SK-N-SH (cell line): Measurements from ENCODE around the gene SYNPR. TPM values are rescaled to one million over a fixed set of nuclear protein-coding genes. Genes with fewer than 3 reads are reported as not detected.

ENCODE experiments used
- CTCF ChIA-PET: fragments of 300-600, 350-600 bp; formaldehyde crosslinking; extraction: SDS; loops from one replicate; lab custom pipeline; 2021; lab: Yijun Ruan, JAX
- POLR2A ChIA-PET: fragments of 350-600 bp; sonication (Branson Sonifier 250); formaldehyde crosslinking; extraction: SDS; loops from one replicate; lab custom pipeline; 2020; ENCODE audit warnings: antibody characterized with exemption, inconsistent platforms; lab: Yijun Ruan, JAX
- DNase-seq: peaks from one replicate; pipeline ENCODE4 v3.0.0; 2012
- H2AFZ ChIP-seq: fragments of 200-600 bp; sonication (generic); 2 replicates; pipeline ENCODE4 v1.8.1; 2016; ENCODE audit warnings: antibody characterized with exemption, mild to moderate bottlenecking, low read depth
- H3F3A ChIP-seq: fragments of 200-600 bp; sonication (generic); replicated peaks from 2 replicates; pipeline ENCODE3; 2016; ENCODE audit warnings: antibody characterized with exemption, mild to moderate bottlenecking; ENCODE audit not compliant: insufficient read depth
- H3K27ac ChIP-seq, 2 experiments: fragments of 200-500 bp in 1 of 2; fragments of 200-600 bp in 1 of 2; sonication (Bioruptor generic) in 1 of 2; sonication (generic), shearing (Covaris generic) in 1 of 2; 2 replicates each; pipeline versions ENCODE4 v1.5.1 to v1.6.1; 2014 to 2016; ENCODE audit warnings: low read depth in 2 of 2, inconsistent platforms in 1 of 2, low read length in 1 of 2, mild to moderate bottlenecking in 1 of 2, mixed read lengths in 1 of 2
- H3K27me3 ChIP-seq: fragments of 200-600 bp; sonication (generic), shearing (Covaris generic); 2 replicates; pipeline ENCODE4 v1.6.1; 2016; ENCODE audit warnings: mixed run types; ENCODE audit not compliant: insufficient read depth
- H3K36me3 ChIP-seq, 2 experiments: fragments of 200-500 bp in 1 of 2; fragments of 200-600 bp in 1 of 2; sonication (Bioruptor generic) in 1 of 2; sonication (generic) in 1 of 2; replicated peaks in 1 of 2; 2 replicates each; pipeline versions ENCODE3 to v1.5.1; 2014 to 2016; ENCODE audit warnings: low read length in 1 of 2, mild to moderate bottlenecking in 1 of 2; ENCODE audit not compliant: insufficient read depth in 2 of 2, control insufficient read depth in 1 of 2
- H3K4me1 ChIP-seq, 2 experiments: fragments of 200-500 bp in 1 of 2; fragments of 200-600 bp in 1 of 2; sonication (Bioruptor generic) in 1 of 2; sonication (generic), shearing (Covaris generic) in 1 of 2; 2 replicates each; pipeline versions ENCODE4 v1.5.1 to v1.6.1; 2014 to 2016; ENCODE audit warnings: low read depth in 1 of 2, low read length in 1 of 2, mixed run types in 1 of 2; ENCODE audit not compliant: insufficient read depth in 2 of 2, control insufficient read depth in 1 of 2
- H3K4me2 ChIP-seq: fragments of 200-600 bp; sonication (generic), shearing (Covaris generic); 2 replicates; pipeline ENCODE4 v1.6.1; 2017; ENCODE audit warnings: mixed run types
- H3K4me3 ChIP-seq, 2 experiments: fragments of 200-500 bp in 1 of 2; fragments of 200-600 bp in 1 of 2; sonication (Bioruptor generic) in 1 of 2; sonication (generic), shearing (Covaris generic) in 1 of 2; 2 replicates each; pipeline versions ENCODE4 v1.5.1 to v1.8.1; 2014 to 2016; ENCODE audit warnings: low read depth in 2 of 2, inconsistent platforms in 1 of 2, low read length in 1 of 2, mild to moderate bottlenecking in 1 of 2, mixed read lengths in 1 of 2, moderate library complexity in 1 of 2
- H3K79me2 ChIP-seq: fragments of 200-600 bp; sonication (generic); 2 replicates; pipeline ENCODE4 v1.8.1; 2017; ENCODE audit warnings: mild to moderate bottlenecking; ENCODE audit not compliant: insufficient read depth
- H3K9ac ChIP-seq: fragments of 200-600 bp; sonication (generic); 2 replicates; pipeline ENCODE4 v1.6.1; 2017; ENCODE audit warnings: mixed run types
- H3K9me2 ChIP-seq: fragments of 200-600 bp; sonication (generic); 2 replicates; pipeline ENCODE4 v1.6.1; 2017; ENCODE audit warnings: mixed run types
- H3K9me3 ChIP-seq: fragments of 200-600 bp; sonication (generic); 2 replicates; pipeline ENCODE4 v1.6.1; 2017; ENCODE audit warnings: mixed run types, mild to moderate bottlenecking, moderate library complexity
- H4K20me1 ChIP-seq: fragments of 200-600 bp; sonication (generic); 2 replicates; pipeline ENCODE4 v1.6.1; 2017; ENCODE audit warnings: mild to moderate bottlenecking, mixed run types; ENCODE audit not compliant: insufficient read depth
- EZH2phosphoT487 ChIP-seq: fragments of 200-600 bp; sonication (generic); IDR thresholded peaks from 2 replicates; pipeline ENCODE4 v1.6.1; 2017; ENCODE audit warnings: low read depth, mixed run types, mild to moderate bottlenecking, antibody characterized with exemption, moderate library complexity, borderline replicate concordance
- FOSL2 ChIP-seq: IDR thresholded peaks from 2 replicates; pipeline ENCODE4 v1.4.0; 2012; ENCODE audit warnings: low read depth, mild to moderate bottlenecking, moderate library complexity, borderline replicate concordance
- GABPA ChIP-seq: IDR thresholded peaks from 2 replicates; pipeline ENCODE4 v1.4.0; 2012; ENCODE audit warnings: low read depth, mild to moderate bottlenecking
- GATA2 ChIP-seq: sonication (generic); formaldehyde crosslinking; IDR thresholded peaks from 2 replicates; pipeline ENCODE4 v1.5.0; 2020; ENCODE audit warnings: mild to moderate bottlenecking, missing genetic modification reagents
- MEF2A ChIP-seq: IDR thresholded peaks from 2 replicates; pipeline ENCODE4 v1.4.0; 2012; ENCODE audit warnings: low read depth, borderline replicate concordance
- NFIC ChIP-seq: IDR thresholded peaks from 2 replicates; pipeline ENCODE4 v1.4.0; 2012; ENCODE audit warnings: borderline replicate concordance
- NRF1 ChIP-seq: IDR thresholded peaks from 2 replicates; pipeline ENCODE4 v1.6.1; 2012; ENCODE audit warnings: low read depth, mild to moderate bottlenecking, low read length
- POLR2AphosphoS5 ChIP-seq: IDR thresholded peaks from 2 replicates; pipeline ENCODE4 v1.6.1; 2012; ENCODE audit warnings: low read depth, low read length
- RAD21 ChIP-seq: IDR thresholded peaks from 2 replicates; pipeline ENCODE4 v1.6.1; 2012; ENCODE audit warnings: mild to moderate bottlenecking, low read length
- WGBS: methylation state at CpG from one replicate; pipeline ENCODE4 v1.1.6; 2017; ENCODE audit warnings: low lambda C conversion rate; 5-methylcytosine and 5-hydroxymethylcytosine counted together
- polyA plus RNA-seq, 3 experiments: library from polyadenylated mRNA; depleted of rRNA; stranded (reverse); fragments of >200 nt; gene quantifications; 2 replicates each; pipeline ENCODE4 v1.2.3, GENCODE V29; 2012
- TF ChIP-seq, protein P1 (sequence below): IDR thresholded peaks from 2 replicates; pipeline ENCODE4 v1.4.0; 2012; ENCODE audit warnings: low read depth
- TF ChIP-seq, protein P2 (sequence below): fragments of 150-350 bp; IDR thresholded peaks from 2 replicates; pipeline ENCODE4 v1.6.1; 2017; ENCODE audit warnings: antibody characterized with exemption, low read length, low read depth, borderline replicate concordance
- TF ChIP-seq, protein P3 (sequence below): fragments of 150-350 bp; IDR thresholded peaks from 2 replicates; pipeline ENCODE4 v1.6.1; 2016; ENCODE audit warnings: mild to moderate bottlenecking, low read depth, low read length
- TF ChIP-seq, protein P4 (sequence below): IDR thresholded peaks from 2 replicates; pipeline ENCODE4; 2012
- TF ChIP-seq, protein P5 (sequence below): IDR thresholded peaks from 2 replicates; pipeline ENCODE4 v1.6.1; 2012; ENCODE audit warnings: mild to moderate bottlenecking, low read depth, low read length, moderate library complexity

SYNPR gene
- polyA plus RNA-seq, 1 of the 3 experiments (the other 2 are of a cell fraction): not detected

DNA sequence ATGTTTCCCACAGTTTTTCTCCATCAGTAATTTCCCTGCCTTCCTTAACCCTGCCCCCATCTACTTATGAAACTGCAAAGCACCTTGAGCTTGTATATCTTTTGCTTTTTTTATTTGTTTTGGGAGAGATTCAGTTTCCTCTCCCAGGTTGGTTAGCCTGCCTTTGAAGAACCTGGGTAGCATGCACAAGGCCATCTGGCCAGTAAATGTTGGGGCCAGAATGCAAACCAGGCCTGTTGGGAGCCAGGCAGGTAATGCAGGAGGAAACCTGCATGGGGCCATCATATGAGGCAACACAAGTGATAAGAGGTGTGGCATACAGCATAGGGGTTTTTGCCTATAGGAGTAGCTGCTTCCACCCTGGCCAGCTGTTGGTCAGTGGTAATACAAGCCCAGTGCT is 17.7 kb downstream of the SYNPR start:
- H3K9ac ChIP-seq: no peak overlapping the region
- H3K36me3 ChIP-seq: no peaks in the 10 kb centered on the region
- no peak overlapping the region for H3K4me3 ChIP-seq
- no peaks in the 10 kb centered on the region for H3K27me3 ChIP-seq
- H3K9me3 ChIP-seq: peaks cover 8% of the 10 kb centered on the region
- no peak overlapping the region for H3K27ac ChIP-seq
- no peaks in the 10 kb centered on the region for H3F3A ChIP-seq
- H3K9me2 ChIP-seq: no peaks in the 10 kb centered on the region
- H4K20me1 ChIP-seq: no peaks in the 10 kb centered on the region
- no peak for DNase-seq
- H3K4me2 ChIP-seq: no peak overlapping the region
- POLR2A ChIA-PET: no interaction called here
- no peaks in the 10 kb centered on the region for H3K79me2 ChIP-seq
- no peak for TF ChIP-seq RAD21
- TF ChIP-seq, protein P1, sequence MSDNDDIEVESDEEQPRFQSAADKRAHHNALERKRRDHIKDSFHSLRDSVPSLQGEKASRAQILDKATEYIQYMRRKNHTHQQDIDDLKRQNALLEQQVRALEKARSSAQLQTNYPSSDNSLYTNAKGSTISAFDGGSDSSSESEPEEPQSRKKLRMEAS: no peak
- no peak for TF ChIP-seq FOSL2
- TF ChIP-seq MEF2A: no peak
- TF ChIP-seq, all 33 proteins: peak for 0
- no peak overlapping the region for H2AFZ ChIP-seq
- H3K4me1 ChIP-seq: no peaks in the 10 kb centered on the region
- CTCF ChIA-PET: no interaction called here

DNA sequence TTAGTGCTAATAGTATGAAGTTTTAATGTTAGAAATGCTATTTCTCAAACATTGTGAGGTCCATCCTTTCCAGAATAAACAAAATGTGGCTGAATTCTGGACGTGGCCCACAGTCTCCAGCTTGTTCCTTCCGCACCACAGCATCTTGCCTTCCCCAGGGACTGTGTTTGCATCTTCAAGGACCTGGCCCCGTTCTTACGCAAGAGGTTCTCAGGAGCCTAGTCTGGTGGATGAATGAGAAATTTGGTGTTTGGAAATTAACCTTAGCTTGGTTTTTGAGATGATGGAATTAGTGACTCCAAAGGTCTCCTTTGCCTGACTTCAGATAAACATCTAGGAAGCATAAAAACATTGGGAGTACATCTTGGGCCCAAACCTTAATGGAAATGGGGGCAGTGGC is 18.1 kb downstream of the SYNPR start:
- no peak for DNase-seq
- peaks cover 8% of the 10 kb centered on the region for H3K9me3 ChIP-seq
- CTCF ChIA-PET: interaction anchor here (1.6 kb wide), 1 partner anchor 103 kb away, joined by 4 read pairs; no protein-coding TSS in a partner anchor
- no peaks in the 10 kb centered on the region for H3K79me2 ChIP-seq
- WGBS: 64% methylated on average over 4 of the region's 4 CpGs
- no peaks in the 10 kb centered on the region for H3K36me3 ChIP-seq
- no peaks in the 10 kb centered on the region for H3K27me3 ChIP-seq
- H2AFZ ChIP-seq: no peak overlapping the region
- no peak overlapping the region for H3K4me3 ChIP-seq
- TF ChIP-seq, protein P1: no peak
- TF ChIP-seq, all 33 proteins: peak for 0
- Histone ChIP-seq H3K27ac (no peak overlapping the region), H3K4me1 (no peaks in the 10 kb centered on the region), H3F3A (no peaks in the 10 kb centered on the region), H3K4me2 (no peak overlapping the region), H3K9ac (no peak overlapping the region), H3K9me2 (no peaks in the 10 kb centered on the region), H4K20me1 (no peaks in the 10 kb centered on the region)
- POLR2A ChIA-PET: no interaction called here

DNA sequence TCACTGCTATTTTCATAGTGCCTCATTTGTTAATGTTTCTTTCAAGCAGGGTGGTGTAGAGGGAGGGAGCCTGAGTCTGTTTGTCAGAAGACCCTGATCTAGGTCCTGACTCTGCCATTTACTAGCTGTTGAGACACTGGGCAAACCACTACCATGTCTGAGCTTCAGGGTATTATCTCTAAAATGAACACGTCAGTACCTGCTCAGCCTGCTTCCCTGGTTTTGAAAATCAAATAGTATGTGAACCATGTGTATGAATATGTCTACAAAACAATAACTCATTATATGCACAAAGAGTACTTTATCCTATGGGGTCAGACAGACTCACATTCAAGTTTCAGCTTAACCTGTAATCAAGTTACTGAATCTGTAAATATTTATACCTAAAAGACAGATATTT is 25.1 kb downstream of the SYNPR start:
- CTCF ChIA-PET: interaction anchor here (0.9 kb wide), 1 partner anchor 22 kb away, joined by 4 read pairs; no protein-coding TSS in a partner anchor
- TF ChIP-seq POLR2AphosphoS5 (no peak), MEF2A (no peak), NFIC (no peak), EZH2phosphoT487 (no peak), GABPA (no peak), GATA2 (CRISPR knock-in tag) (no peak), NRF1 (no peak), FOSL2 (no peak)
- TF ChIP-seq, protein P2, sequence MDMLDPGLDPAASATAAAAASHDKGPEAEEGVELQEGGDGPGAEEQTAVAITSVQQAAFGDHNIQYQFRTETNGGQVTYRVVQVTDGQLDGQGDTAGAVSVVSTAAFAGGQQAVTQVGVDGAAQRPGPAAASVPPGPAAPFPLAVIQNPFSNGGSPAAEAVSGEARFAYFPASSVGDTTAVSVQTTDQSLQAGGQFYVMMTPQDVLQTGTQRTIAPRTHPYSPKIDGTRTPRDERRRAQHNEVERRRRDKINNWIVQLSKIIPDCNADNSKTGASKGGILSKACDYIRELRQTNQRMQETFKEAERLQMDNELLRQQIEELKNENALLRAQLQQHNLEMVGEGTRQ: no peak
- TF ChIP-seq, protein P3, sequence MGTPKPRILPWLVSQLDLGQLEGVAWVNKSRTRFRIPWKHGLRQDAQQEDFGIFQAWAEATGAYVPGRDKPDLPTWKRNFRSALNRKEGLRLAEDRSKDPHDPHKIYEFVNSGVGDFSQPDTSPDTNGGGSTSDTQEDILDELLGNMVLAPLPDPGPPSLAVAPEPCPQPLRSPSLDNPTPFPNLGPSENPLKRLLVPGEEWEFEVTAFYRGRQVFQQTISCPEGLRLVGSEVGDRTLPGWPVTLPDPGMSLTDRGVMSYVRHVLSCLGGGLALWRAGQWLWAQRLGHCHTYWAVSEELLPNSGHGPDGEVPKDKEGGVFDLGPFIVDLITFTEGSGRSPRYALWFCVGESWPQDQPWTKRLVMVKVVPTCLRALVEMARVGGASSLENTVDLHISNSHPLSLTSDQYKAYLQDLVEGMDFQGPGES: no peak
- TF ChIP-seq, protein P4, sequence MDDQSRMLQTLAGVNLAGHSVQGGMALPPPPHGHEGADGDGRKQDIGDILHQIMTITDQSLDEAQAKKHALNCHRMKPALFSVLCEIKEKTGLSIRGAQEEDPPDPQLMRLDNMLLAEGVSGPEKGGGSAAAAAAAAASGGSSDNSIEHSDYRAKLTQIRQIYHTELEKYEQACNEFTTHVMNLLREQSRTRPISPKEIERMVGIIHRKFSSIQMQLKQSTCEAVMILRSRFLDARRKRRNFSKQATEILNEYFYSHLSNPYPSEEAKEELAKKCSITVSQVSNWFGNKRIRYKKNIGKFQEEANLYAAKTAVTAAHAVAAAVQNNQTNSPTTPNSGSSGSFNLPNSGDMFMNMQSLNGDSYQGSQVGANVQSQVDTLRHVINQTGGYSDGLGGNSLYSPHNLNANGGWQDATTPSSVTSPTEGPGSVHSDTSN: no peak
- TF ChIP-seq, protein P5, sequence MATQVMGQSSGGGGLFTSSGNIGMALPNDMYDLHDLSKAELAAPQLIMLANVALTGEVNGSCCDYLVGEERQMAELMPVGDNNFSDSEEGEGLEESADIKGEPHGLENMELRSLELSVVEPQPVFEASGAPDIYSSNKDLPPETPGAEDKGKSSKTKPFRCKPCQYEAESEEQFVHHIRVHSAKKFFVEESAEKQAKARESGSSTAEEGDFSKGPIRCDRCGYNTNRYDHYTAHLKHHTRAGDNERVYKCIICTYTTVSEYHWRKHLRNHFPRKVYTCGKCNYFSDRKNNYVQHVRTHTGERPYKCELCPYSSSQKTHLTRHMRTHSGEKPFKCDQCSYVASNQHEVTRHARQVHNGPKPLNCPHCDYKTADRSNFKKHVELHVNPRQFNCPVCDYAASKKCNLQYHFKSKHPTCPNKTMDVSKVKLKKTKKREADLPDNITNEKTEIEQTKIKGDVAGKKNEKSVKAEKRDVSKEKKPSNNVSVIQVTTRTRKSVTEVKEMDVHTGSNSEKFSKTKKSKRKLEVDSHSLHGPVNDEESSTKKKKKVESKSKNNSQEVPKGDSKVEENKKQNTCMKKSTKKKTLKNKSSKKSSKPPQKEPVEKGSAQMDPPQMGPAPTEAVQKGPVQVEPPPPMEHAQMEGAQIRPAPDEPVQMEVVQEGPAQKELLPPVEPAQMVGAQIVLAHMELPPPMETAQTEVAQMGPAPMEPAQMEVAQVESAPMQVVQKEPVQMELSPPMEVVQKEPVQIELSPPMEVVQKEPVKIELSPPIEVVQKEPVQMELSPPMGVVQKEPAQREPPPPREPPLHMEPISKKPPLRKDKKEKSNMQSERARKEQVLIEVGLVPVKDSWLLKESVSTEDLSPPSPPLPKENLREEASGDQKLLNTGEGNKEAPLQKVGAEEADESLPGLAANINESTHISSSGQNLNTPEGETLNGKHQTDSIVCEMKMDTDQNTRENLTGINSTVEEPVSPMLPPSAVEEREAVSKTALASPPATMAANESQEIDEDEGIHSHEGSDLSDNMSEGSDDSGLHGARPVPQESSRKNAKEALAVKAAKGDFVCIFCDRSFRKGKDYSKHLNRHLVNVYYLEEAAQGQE: no peak

More for the DNA sequence above, 25.1 kb downstream of the SYNPR start:
- Histone ChIP-seq H3K4me3 (no peak overlapping the region), H3K4me1 (no peaks in the 10 kb centered on the region), H3K79me2 (no peaks in the 10 kb centered on the region), H2AFZ (no peak overlapping the region), H3K36me3 (no peaks in the 10 kb centered on the region), H3K9me2 (no peaks in the 10 kb centered on the region), H4K20me1 (no peaks in the 10 kb centered on the region), H3K27me3 (no peaks in the 10 kb centered on the region), H3K27ac (no peak overlapping the region), H3K9me3 (no peaks in the 10 kb centered on the region), H3K9ac (no peak overlapping the region), H3F3A (no peaks in the 10 kb centered on the region), H3K4me2 (no peak overlapping the region)
- POLR2A ChIA-PET: no interaction called here
- no peak for DNase-seq
- WGBS: 50% methylated on average over 1 of the region's 1 CpG
